Activated naive CD4-positive, alpha-beta T cell treated with anti-CD3 and anti-CD28 coated beads for 36 hours (primary cell): ENCODE data around the gene EML4. TPM values are rescaled to one million over a fixed set of nuclear protein-coding genes. Genes with fewer than 3 reads are reported as not detected.
A peak's percentile ranks its signal among the peaks of the same experiment; 100 is the strongest.
"Not testable (repeated sequence)": the region's sequence is repeated elsewhere in the genome, so short reads cannot be mapped to it uniquely, and the experiment has no call there.

ENCODE experiments used
- CTCF ChIA-PET: fragments of 350-600 bp; sonication (Branson Sonifier 250); formaldehyde crosslinking; loops from one replicate; lab custom pipeline; 2021; ENCODE audit warnings: antibody characterized with exemption; lab: Charles Lee
- DNase-seq: peaks from one replicate; pipeline ENCODE4 v3.0.0-alpha.2; 2020
- H3K27ac Mint-ChIP-seq: one replicate; pipeline ENCODE4 v1.8.0; 2021; ENCODE audit warnings: mild to moderate bottlenecking, mixed read lengths
- H3K27me3 Mint-ChIP-seq: one replicate; pipeline ENCODE4 v1.8.0; 2021; ENCODE audit warnings: low read depth, mixed read lengths
- H3K36me3 Mint-ChIP-seq: one replicate; pipeline ENCODE4 v1.8.0; 2021; ENCODE audit warnings: low read depth, mixed read lengths
- H3K4me1 Mint-ChIP-seq: one replicate; pipeline ENCODE4 v1.8.0; 2021; ENCODE audit warnings: low read depth, mixed read lengths
- H3K4me3 Mint-ChIP-seq: one replicate; pipeline ENCODE4 v1.8.0; 2021; ENCODE audit warnings: mild to moderate bottlenecking, moderate library complexity, mixed read lengths
- H3K9me3 Mint-ChIP-seq: one replicate; pipeline ENCODE4 v1.8.0; 2021; ENCODE audit warnings: mixed read lengths
- intact Hi-C: fragments of 100-400 bp; cut with micrococcal nuclease; formaldehyde crosslinking; loops from one replicate; pipeline ENCODE4 v1.15.1; 2023
- total RNA-seq, 2 experiments: library from RNA; stranded (reverse); gene quantifications; one replicate each; pipeline ENCODE4 v1.2.3, GENCODE V29; 2021

Gene EML4
- total RNA-seq, 2 experiments from 2014 or later, result 65.8 to 65.9 TPM

- H3K9me3 Mint-ChIP-seq, result no peaks in the 10 kb centered on the region
- CTCF ChIA-PET, result interaction anchor here (1.0 to 1.4 kb wide), 4 partner anchors 9 to 162 kb away, joined by 3 to 4 read pairs (median 4); no protein-coding TSS in a partner anchor
- H3K27ac Mint-ChIP-seq, result peak overlapping the region; percentile 7
- H3K4me3 Mint-ChIP-seq, result no peak overlapping the region
- no peaks in the 10 kb centered on the region for H3K27me3 Mint-ChIP-seq
- peaks cover 18% of the 10 kb centered on the region for H3K36me3 Mint-ChIP-seq
- DNase-seq, result no peak
- peaks cover 60% of the 10 kb centered on the region for H3K4me1 Mint-ChIP-seq
- intact Hi-C loops, result no loop called here
Measured at GRCh38 chr2:42252464-42252863, 83.3 kb downstream of the EML4 start.

GRCh38 chr2:42254186-42254895, 85.2 kb downstream of the EML4 start:
- CTCF ChIA-PET, result interaction anchor here (0.6 to 0.7 kb wide), 2 partner anchors 65 to 112 kb away, joined by 3 read pairs; no protein-coding TSS in a partner anchor
- peak overlapping the region; percentile 70 for H3K27ac Mint-ChIP-seq

GRCh38 chr2:42256505-42256904, 87.4 kb downstream of the EML4 start:
- CTCF ChIA-PET, result interaction anchor here (0.5 to 1.0 kb wide), 3 partner anchors 89 to 449 kb away, joined by 3 to 4 read pairs (median 3); no protein-coding TSS in a partner anchor
- H3K36me3 Mint-ChIP-seq, result peaks cover 12% of the 10 kb centered on the region
- H3K4me1 Mint-ChIP-seq, result peaks cover 44% of the 10 kb centered on the region
- peak overlapping the region; percentile 54 for H3K27ac Mint-ChIP-seq
- no peak overlapping the region for H3K4me3 Mint-ChIP-seq
- H3K9me3 Mint-ChIP-seq, result no peaks in the 10 kb centered on the region
- intact Hi-C loops, result no loop called here
- DNase-seq, result peak; percentile 26
- H3K27me3 Mint-ChIP-seq, result no peaks in the 10 kb centered on the region

More at GRCh38 chr2:42254186-42254895, 85.2 kb downstream of the EML4 start:
- Mint-ChIP-seq H3K4me3 (no peak overlapping the region), H3K27me3 (no peaks in the 10 kb centered on the region), H3K36me3 (peaks cover 18% of the 10 kb centered on the region), H3K9me3 (no peaks in the 10 kb centered on the region), H3K4me1 (peaks cover 58% of the 10 kb centered on the region)
- intact Hi-C loops, result no loop called here
- DNase-seq, result no peak

GRCh38 chr2:42261518-42262195, 92.5 kb downstream of the EML4 start:
- H3K4me3 Mint-ChIP-seq, result no peak overlapping the region
- no peak for DNase-seq
- H3K4me1 Mint-ChIP-seq, result peaks cover 7% of the 10 kb centered on the region
- H3K27me3 Mint-ChIP-seq, result no peaks in the 10 kb centered on the region
- H3K36me3 Mint-ChIP-seq, result peaks cover 11% of the 10 kb centered on the region
- no peaks in the 10 kb centered on the region for H3K9me3 Mint-ChIP-seq
- intact Hi-C loops, result no loop called here
- CTCF ChIA-PET, result interaction anchor here (0.7 kb wide), 1 partner anchor 63 kb away, joined by 3 read pairs; no protein-coding TSS in a partner anchor
- no peak overlapping the region for H3K27ac Mint-ChIP-seq

- DNase-seq, result no peak
- H3K4me1 Mint-ChIP-seq, result peaks cover 21% of the 10 kb centered on the region
- H3K4me3 Mint-ChIP-seq, result no peak overlapping the region
- H3K27ac Mint-ChIP-seq, result no peak overlapping the region
- intact Hi-C loops, result loop anchor here (2.0 kb wide), 1 partner anchor 15 kb away; no protein-coding TSS in a partner anchor
- H3K27me3 Mint-ChIP-seq, result no peaks in the 10 kb centered on the region
- CTCF ChIA-PET, result interaction anchor here (2.0 kb wide), 1 partner anchor 169 kb away, joined by 8 read pairs; no protein-coding TSS in a partner anchor
- no peaks in the 10 kb centered on the region for H3K9me3 Mint-ChIP-seq
- peaks cover 13% of the 10 kb centered on the region for H3K36me3 Mint-ChIP-seq
Measured at GRCh38 chr2:42266236-42266635, 97.1 kb downstream of the EML4 start.

- CTCF ChIA-PET, result interaction anchor here (0.7 to 2.0 kb wide), 3 partner anchors 16 to 171 kb away, joined by 3 to 8 read pairs (median 3); no protein-coding TSS in a partner anchor
- H3K9me3 Mint-ChIP-seq, result no peaks in the 10 kb centered on the region
- peaks cover 21% of the 10 kb centered on the region for H3K4me1 Mint-ChIP-seq
- H3K4me3 Mint-ChIP-seq, result no peak overlapping the region
- H3K27ac Mint-ChIP-seq, result peak overlapping the region; percentile 17
- DNase-seq, result no peak
- peaks cover 9% of the 10 kb centered on the region for H3K36me3 Mint-ChIP-seq
- H3K27me3 Mint-ChIP-seq, result no peaks in the 10 kb centered on the region
- intact Hi-C loops, result loop anchor here (2.0 kb wide), 1 partner anchor 17 kb away; no protein-coding TSS in a partner anchor
Measured at GRCh38 chr2:42267530-42267929, 98.4 kb downstream of the EML4 start.

GRCh38 chr2:42268528-42269151, 99.5 kb downstream of the EML4 start:
- intact Hi-C loops, result no loop called here
- peaks cover 21% of the 10 kb centered on the region for H3K4me1 Mint-ChIP-seq
- CTCF ChIA-PET, result no interaction called here
- H3K27me3 Mint-ChIP-seq, result no peaks in the 10 kb centered on the region
- no peak overlapping the region for H3K4me3 Mint-ChIP-seq
- H3K27ac Mint-ChIP-seq, result peak overlapping the region; percentile 18
- DNase-seq, result no peak
- H3K9me3 Mint-ChIP-seq, result no peaks in the 10 kb centered on the region
- peaks cover 8% of the 10 kb centered on the region for H3K36me3 Mint-ChIP-seq

- Mint-ChIP-seq H3K27me3 (no peaks in the 10 kb centered on the region), H3K4me1 (peaks cover 20% of the 10 kb centered on the region), H3K4me3 (no peak overlapping the region), H3K9me3 (no peaks in the 10 kb centered on the region), H3K36me3 (peaks cover 3% of the 10 kb centered on the region), H3K27ac (no peak overlapping the region)
- no peak for DNase-seq
- intact Hi-C loops, result no loop called here
- CTCF ChIA-PET, result no interaction called here
Measured at GRCh38 chr2:42270757-42271156, 101.6 kb downstream of the EML4 start.

- H3K9me3 Mint-ChIP-seq, intact Hi-C loops, H3K36me3 Mint-ChIP-seq, H3K27me3 Mint-ChIP-seq, DNase-seq, H3K4me3 Mint-ChIP-seq, H3K27ac Mint-ChIP-seq, CTCF ChIA-PET: not testable (repeated sequence)
- peaks cover 20% of the 10 kb centered on the region for H3K4me1 Mint-ChIP-seq
Measured at GRCh38 chr2:42271246-42271645, 102.1 kb downstream of the EML4 start.

- CTCF ChIA-PET, result no interaction called here
- Mint-ChIP-seq H3K36me3 (peaks cover 11% of the 10 kb centered on the region), H3K4me3 (no peak overlapping the region), H3K27me3 (no peaks in the 10 kb centered on the region), H3K9me3 (no peaks in the 10 kb centered on the region), H3K27ac (no peak overlapping the region), H3K4me1 (peaks cover 2% of the 10 kb centered on the region)
- DNase-seq, result no peak
- intact Hi-C loops, result no loop called here
Measured at GRCh38 chr2:42274863-42275262, 105.7 kb downstream of the EML4 start.

- intact Hi-C loops, result no loop called here
- CTCF ChIA-PET, result no interaction called here
- Mint-ChIP-seq H3K4me3 (no peak overlapping the region), H3K4me1 (peaks cover 5% of the 10 kb centered on the region), H3K27ac (peak overlapping the region; percentile 28), H3K36me3 (peaks cover 26% of the 10 kb centered on the region), H3K27me3 (no peaks in the 10 kb centered on the region), H3K9me3 (no peaks in the 10 kb centered on the region)
- no peak for DNase-seq
Measured at GRCh38 chr2:42281416-42282081, 112.4 kb downstream of the EML4 start.

GRCh38 chr2:42284019-42284418, 114.9 kb downstream of the EML4 start:
- Mint-ChIP-seq H3K27me3 (no peaks in the 10 kb centered on the region), H3K4me3 (no peak overlapping the region), H3K4me1 (peaks cover 19% of the 10 kb centered on the region), H3K27ac (no peak overlapping the region), H3K9me3 (no peaks in the 10 kb centered on the region), H3K36me3 (peaks cover 24% of the 10 kb centered on the region)
- CTCF ChIA-PET, result no interaction called here
- DNase-seq, result no peak
- intact Hi-C loops, result no loop called here
